ENCODE measurements around the gene RGS1.
"Not testable (repeated sequence)": the region's sequence is repeated elsewhere in the genome, so short reads cannot be mapped to it uniquely, and the experiment has no call there.

The RGS1 gene, protein sequence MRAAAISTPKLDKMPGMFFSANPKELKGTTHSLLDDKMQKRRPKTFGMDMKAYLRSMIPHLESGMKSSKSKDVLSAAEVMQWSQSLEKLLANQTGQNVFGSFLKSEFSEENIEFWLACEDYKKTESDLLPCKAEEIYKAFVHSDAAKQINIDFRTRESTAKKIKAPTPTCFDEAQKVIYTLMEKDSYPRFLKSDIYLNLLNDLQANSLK

DNA sequence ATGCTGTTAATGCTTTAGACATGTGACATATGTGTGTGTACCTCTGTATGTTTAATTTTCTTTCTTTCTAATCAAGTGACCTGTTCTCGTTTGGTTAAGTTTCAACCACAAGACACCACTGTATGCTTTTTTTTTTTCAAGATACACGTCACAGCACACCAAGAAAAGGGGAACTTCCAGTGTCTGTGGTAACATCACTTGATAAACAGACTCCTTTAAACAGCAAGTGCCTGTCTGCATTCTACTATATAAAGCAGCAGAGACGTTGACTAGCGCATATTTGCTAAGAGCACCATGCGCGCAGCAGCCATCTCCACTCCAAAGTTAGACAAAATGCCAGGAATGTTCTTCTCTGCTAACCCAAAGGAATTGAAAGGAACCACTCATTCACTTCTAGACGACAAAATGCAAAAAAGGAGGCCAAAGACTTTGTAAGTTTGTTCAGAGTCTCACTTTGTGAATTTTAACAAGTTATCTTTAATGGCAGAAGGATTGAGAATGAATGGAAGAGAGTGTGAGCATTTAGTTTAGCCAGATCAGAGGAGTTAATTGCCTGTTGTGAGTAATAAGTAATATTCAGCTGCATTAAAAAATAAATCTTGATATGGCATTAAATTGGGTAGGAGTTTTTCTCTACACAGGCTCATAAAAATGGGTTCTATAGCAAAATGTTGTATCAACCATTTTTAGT is at the start of gene RGS1:
Gene RGS1, plus strand, starts transcription at position 275 of the 691 bp plus-strand sequence. Its CDS starts 20 bp downstream, at position 295.
- DNase-seq = peak; percentile 96

DNA sequence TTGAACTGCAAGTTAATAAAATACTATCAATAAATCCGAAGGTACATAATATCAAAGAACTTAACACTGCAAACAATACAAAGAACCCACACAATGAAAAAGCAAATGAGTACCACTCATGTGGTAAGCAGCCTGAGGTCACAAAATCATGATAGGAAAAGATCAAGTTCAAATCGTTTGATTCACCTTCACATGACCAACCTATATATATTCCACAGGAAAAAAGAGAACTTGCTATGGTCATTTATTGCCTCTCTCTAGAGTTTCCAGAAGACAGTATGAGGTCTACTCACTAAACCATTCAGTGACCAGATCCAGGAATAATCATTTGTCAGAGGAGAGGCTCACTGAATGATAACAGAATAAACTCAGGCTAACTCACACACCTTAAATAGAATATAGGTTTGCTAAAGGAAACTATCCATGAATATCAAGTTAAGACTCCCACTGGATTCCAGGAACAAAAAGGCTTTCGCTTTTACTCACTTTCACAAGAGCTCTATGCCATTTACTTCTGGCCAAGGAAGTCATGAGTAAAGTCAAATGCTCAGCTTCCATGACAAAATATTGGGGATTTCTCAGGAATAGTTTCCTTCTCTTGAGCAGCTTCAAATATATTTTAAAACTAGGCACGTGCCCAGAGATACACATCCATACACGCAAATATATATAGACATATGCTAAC is 48.3 kb upstream of the RGS1 start:
- DNase-seq = peak; percentile 21

DNA sequence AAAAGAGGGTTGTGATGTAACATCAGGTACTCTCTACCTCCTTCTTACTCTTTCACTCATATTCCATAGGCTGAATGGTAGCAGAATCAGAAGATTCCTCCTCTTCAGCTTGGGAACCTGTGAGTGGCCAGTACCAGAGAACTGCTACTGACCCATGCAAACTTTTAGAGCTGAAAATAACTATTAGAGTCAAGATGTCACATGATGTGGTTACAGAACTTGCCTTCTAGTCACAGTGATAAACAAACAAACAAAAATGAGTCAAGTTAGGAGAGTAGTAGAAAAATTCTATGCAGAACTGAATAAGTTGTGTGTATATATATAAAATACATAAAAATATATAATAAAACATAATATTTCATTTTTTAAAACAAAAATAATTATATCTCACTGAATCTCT is 47.6 kb upstream of the RGS1 start:
- DNase-seq = no peak

DNA sequence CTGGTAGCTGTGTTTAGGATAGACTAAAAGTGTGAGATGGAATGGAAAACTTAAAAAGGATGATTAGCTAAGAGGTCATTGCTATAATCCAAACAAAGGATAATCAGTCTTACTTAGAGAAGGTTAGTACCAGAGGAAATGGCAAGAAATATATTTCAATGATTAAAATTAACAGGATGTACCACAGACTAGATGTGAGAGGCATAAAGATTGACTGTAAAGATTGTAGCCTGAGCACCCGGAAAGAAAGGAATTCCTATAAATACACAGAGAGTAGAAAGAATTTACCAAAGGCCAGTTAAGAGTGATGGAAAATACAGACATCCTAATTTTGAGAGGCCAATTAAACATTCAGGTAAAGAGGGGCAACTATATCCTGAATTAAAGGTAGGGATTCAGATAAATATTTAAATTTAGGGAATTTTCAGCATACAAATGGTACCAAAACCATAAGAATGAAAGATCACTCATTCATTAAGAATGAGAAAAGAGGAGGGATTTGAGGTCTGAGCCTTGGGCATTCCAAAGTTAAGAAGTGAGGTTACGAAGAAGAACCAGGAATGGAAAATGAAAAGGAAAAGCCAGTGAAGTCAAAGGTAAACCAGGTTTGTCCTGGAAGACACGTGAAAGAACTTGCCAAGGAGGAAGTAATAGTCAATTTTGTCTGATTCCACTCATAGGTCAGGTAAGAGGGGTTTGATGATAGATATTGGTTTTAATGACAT is 46.4 kb upstream of the RGS1 start:
- no peak for DNase-seq

DNA sequence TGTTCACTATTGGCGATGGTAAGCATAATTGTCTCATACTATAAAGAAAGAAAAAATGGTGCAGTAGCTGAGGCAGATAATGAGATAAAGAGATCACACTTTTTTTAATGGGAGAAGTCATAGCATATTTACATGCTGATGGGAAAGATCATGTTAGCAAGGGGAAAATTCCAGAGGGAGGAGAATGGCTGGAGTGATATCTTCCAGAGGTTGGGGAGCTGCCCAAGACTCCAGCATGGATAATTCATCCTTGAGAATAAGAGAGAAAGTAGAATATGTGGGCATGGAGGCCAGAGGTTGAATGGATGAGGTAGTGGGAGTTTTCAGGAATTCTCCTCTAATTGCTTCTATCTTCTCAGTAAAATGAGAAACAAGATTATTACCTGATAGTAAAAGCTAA is 45.8 kb upstream of the RGS1 start:
- DNase-seq = no peak

DNA sequence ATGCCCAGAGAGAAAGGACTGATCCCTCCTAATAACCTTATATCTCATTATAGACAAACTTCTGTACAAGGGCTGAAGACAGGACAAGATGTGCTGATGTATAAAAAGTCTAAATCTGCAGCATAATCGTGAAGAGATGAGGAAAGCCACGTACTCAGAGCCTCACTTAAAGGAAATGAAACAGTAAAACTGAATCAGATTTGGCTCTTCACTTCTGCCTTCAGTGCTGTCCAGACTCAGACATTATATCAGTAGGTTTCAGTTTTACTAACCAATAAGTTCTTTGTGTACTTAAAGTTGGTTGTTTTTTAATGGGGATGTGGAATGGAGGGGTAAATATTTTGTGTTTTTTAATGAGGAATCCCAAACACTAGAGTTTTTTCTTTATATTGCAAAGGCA is 45.3 kb upstream of the RGS1 start:
- DNase-seq = peak; percentile 50

DNA sequence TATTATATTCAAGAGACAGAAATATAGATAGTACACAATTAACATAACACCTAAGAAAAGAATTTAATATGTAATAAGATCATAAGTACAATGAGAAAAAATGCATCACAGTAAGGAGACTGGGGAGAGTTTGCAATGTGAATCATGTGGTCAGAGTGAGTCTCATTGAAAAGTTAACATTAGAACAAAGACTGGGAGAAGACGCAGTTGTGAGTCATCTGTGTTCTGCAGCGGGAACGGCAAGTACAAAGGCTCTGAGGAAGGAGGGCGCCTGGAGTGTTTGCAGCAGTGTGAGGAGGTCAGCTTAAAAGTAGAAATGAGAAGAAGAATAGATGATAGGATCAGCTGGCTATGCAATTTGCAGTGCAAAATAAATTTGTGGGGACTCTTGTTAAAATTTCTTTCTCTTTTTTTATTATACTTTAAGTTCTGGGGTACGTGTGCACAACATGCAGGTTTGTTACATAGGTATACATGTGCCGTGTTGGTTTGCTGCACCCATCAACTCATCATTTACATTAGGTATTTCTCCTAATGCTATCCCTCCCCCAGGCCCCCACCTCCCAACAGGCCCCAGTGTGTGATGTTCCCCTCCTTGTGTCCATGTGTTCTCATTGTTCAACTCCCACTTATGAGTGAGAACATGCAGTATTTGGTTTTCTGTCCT is 44.4 kb upstream of the RGS1 start:
- not testable (repeated sequence) for DNase-seq

DNA sequence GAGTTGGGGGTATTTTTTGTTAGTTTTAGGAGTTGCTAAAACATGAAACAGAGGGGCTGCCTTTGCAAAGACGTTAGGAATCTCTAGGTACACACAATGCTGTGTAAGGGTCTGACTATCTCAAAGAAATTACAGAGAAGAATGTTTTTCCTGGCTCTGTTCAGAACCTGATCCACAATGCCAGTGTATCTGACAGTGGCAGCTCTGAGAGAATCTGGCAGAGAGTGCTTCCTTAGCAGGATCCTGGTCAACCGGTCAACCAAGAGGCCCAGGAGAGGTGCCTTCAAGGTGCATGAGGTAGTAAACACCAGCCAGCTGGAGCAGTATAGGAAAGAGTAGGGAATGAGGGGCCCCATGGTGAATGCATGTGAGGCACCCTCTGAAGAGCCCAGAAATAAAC is 40.9 kb upstream of the RGS1 start:
- DNase-seq = no peak

DNA sequence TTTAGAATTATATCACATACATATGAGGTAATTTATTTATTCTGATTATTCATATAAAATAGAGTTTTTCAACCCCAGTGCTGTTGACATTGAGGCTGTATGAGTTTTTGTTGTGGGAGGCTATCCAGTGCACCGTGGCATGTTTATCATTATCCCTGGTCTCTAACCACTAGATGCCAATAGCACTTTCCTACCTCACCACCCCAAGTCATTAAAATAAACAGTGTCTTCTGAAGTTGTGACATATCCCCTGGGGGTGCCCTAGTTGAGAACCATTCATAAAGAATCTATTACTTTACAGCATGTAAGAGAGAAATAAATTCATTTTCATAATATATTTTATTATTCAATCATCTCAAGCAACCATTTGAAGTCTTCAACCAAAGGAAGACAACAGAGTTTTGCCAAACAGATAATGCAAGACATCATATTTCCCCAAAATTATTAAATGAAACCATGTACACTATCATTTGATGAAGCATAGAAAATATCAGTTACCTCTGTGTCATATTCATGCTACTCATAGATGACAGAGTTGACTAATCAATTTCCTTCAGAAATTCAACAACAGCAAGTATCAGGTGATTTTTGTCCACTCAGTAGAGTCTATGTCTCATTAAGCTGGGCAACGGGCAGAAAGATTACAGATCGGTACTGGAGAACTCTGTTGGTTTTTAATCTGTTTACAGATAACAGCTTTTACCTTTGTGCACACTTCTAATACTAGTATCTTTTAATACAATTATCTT is 39.5 kb upstream of the RGS1 start:
- DNase-seq = no peak

DNA sequence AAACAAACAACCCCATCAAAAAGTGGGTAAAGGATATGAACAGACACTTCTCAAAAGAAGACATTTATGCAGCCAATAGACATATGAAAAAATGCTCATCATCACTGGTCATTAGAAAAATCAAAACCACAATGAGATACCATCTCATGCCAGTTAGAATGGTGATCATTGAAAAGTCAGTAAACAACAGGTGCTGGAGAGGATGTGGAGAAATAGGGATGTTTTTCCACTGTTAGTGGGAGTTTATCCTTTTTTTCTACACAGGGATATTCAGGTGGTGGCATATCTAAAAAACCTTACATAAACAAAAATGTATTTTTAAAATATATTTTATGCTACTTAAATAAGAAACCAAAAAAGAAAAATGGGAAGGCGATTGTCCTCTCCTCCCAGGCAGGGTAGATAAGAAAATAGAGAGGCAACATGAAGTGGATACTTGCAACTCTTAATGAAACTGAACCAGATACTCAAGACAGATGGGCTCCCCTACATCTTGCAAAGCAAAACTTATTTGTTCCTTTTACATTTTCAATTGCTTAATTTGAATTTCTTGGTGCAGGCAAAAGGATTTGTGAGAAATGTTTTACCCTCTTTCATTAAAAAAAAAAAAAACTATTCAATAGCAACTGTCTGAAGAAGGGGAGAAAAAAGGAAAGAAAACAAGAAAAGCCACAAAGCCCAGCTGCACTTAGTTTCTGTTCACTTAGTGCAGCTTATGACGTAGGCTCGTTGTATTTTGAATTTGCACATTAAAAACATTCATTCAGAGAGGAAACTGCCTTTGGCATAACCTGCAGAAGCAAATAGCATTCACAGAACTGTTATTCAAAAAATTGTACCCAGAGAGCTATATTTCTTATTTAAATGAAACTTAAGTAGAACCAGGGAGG is 36.9 kb upstream of the RGS1 start:
- DNase-seq = no peak

DNA sequence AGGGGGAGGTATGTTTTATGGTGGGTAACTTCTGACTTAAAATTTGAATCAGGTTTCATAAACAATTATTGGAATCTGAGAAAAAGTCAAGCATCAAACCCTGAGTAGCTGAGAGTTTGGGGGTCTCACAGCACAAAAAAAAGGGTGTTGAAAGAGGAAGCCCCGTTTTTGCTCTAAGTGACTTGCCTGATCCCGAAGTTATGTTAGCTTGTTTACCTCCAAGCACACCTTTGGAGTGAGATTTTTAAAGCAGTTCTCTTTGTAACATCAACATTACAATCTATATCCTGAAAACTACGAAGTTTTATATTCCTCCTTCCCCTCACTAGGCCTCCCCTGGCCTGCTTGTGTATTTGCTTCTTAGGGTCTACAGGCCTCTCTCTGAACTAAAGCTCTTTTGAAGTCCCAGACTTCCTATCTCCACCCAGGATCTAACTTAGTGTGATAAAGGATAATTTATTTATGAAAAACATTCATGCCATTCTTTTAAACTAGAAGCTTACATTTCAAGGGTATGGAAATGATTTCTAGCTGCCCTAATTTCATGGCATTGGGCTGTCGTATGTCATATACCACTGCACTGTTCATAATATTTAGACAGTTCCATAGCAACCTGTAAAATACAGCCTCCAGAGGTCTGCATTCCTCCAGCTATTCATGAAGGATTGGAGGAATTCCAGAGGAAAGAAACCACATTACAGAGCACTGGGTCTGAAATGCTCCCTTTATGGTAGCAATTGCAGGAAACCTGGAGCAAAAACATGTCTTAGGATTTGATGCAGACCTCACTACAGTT is 36.1 kb upstream of the RGS1 start:
- no peak for DNase-seq

DNA sequence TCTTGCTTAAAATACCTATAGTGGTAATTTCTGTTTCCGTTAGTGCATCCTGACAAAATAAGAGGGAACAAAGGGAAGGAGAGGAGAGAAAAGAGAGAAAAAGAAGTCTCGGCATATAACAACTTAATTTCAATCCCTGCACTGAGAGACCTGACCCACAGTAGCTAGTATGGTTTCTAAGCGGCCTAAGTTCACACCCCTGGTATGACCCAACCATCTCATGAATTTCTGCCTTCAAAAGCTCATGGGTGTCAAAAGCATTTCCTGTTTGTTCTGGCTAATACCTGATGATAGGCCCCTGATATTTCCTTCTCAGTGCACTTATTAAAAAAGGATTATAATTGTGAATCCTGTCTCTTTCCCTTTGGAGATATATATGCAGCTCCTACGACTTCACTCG is 32.1 kb upstream of the RGS1 start:
- no peak for DNase-seq

DNA sequence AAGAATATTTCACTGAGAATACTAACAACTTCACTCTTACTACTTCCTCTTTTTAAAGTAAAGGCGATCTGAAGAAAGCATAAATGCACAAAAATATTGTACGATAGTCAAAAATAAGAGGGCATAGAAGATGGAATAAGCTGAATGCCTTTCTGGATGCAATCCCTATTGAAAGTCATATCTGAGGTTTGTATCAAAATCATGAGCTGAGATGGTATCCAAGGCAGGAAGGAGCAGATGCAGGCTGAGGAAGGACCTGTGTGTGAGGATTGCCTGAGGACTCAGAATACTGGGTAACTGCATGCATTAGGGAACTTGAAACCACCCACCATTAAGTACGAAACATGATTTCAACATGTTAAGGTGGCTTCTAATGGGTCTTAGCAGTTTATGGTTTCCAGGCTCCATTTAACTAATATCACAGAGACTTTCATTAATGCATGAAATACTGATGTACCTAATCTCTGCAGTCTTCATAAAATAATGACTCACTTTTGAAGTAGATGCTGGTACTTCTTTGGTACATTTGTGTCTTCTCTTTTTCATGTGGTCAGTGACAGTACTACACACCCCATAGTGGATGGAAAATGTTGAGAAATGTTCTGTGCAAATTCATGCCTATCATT is 29.6 kb upstream of the RGS1 start:
- DNase-seq = peak; percentile 72

DNA sequence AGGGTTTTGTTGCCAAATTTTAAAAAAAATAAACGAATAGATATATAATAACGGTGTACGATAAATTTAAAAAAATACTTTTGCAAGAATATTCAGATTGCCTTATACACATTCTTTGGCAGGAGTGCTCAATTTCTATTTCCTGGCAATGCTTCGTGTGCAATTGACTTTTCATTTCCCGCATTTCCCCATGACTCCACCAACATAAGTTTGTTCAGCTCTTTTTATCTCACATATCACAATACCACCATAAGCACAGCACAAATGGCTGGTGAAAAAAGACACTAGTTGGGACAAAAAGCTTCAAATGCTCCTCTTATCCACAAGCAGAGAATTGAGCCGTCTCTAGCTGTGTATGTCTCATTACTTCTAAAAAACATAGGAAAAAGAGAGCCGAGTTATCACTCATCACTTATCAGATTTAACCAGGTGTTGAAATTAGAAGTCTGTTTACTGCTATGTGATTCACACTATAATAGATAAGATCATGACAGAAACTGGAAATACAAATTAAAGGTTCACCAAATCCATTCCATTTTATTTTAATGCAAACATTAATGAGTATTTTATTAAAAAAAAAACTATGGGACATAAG is 28.9 kb upstream of the RGS1 start:
- DNase-seq = no peak

DNA sequence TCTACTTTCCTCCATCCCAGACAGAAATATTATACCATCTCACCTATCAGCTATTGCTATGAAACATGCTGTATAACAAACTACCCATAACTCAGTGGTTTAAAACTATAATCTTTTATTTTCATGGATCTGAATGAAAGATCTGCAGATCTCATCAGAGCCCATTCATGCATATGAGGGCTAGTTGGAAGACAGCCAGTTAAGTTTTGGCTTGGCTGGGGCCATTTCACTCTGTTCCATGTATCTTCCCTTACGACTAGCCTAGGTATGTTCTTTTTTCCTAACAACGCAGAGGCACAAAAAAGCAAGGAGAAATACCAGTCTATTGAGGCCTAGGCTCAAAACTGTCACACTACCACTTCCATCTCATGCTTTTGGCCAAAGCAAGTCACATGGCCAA is 28.1 kb upstream of the RGS1 start:
- DNase-seq = no peak

DNA sequence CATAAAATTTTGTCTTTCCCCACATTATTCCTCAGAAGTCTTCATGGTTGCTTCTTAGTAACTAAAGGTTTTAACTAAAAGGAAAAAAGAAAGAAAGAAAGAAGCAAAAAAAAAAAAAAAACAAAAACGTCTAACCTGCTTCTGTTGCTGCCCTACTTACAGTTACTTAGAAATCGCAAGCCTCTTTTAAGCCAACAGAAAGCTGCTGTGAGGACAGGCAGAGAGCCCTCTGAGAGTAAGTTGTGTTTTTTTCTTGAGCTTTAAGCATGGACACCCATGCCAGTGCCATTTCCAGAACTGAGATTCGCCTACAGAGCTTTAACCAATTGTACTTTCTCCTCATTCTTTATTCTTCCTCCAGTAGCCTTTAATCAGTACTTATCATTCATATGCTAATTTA is 25.6 kb upstream of the RGS1 start:
- no peak for DNase-seq

DNA sequence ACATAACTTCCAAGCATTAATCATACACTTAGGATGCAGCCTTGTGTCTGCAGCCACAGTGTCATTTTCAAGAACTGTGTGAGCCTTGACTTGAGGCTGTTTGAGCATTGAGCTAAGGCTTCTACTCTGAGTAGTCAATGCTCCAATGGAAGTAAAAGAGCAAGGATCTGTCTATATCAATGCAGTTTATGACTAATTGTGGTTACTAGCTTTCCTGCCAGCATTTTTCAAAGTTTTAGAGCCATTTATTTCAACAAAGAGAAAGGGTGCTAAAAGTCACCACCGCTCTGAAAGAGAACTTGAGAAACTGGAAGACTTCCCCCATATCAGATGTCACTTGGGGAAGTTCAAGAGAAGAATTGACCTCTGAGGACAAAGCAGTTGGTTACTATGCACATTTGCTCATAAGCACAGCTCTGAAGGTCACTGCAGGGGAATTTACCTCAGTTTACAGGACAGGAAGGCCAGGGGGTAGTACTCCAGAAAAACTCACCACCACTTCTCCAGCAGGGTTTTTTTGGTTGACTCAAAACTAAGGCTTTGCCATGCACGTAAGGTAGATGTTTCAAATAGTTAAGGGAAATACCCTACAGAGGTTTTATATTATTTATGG is 24.5 kb upstream of the RGS1 start:
- DNase-seq = peak; percentile 69

DNA sequence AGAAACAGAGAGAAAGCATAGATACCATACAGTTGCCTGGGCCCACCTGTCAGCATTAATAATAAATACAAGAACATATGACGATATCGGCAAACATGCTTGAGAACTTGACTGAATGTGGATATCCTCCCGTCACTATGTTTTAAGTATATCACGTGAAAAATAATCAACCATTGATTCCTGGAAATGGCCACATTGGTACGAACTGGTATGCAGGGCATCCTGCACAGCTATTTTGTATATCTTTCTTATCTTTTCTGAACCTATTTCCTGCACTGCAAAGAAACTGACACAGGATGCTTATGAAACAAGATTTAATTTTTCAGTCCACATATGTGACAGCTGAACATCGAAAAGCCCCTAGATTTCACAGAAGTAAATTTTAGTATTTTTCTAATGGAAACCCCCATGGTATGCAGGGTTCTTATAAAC is 22.8 kb upstream of the RGS1 start:
- DNase-seq = no peak

DNA sequence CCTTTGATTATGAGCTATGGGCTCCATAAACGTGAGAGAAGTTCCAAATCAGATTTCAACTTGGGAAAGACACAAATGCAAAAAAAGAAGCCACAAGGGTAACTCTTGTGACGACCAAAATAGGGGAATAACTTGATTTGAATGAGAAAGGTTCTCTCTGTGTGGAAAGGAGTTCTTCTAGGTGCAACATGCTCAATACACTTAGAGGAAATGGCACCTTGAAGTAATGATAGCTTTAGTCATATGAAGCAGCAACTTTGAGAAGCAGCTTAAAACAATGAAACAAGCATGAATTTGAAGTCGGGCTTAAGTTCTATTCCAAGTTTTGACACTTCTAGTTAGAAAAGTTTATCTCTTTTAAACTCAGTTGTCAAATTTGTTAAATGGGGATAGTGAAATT is 21.8 kb upstream of the RGS1 start:
- DNase-seq = no peak
